Upper lobe of left lung (tissue), 4 donors: ENCODE results near the gene C20orf173.

Source experiments
- CTCF ChIP-seq, 6 experiments: fragments of 450-650 bp in 4 of 6; fragments of 200-600 bp in 2 of 6; sonication (generic) in 2 of 6; IDR thresholded peaks; one replicate each; pipeline ENCODE4 v1.5.1; 2016 to 2019; ENCODE audit warnings: antibody characterized with exemption in 6 of 6
- EP300 ChIP-seq, 4 donors: sonication (generic); formaldehyde crosslinking; IDR thresholded peaks; one replicate each; pipeline ENCODE4 v1.5.1; 2017; ENCODE audit warnings: antibody characterized with exemption in 4 of 4, control low read depth in 2 of 4
- POLR2A ChIP-seq, 4 donors: fragments of 450-650 bp; IDR thresholded peaks; one replicate each; pipeline ENCODE4 v1.5.1; 2016 to 2017; ENCODE audit warnings: antibody characterized with exemption in 4 of 4, mild to moderate bottlenecking in 2 of 4
- POLR2AphosphoS5 ChIP-seq, 2 donors: sonication (generic); formaldehyde crosslinking; IDR thresholded peaks; one replicate each; pipeline ENCODE4 v1.5.1; 2017; ENCODE audit warnings: antibody characterized with exemption in 2 of 2

GRCh38 chr20:35508493-35509218, 20.8 kb downstream of the C20orf173 start:
- no peak for TF ChIP-seq CTCF (IDR thresholded peaks at IDR 0.05)
- no peak for TF ChIP-seq EP300 (IDR thresholded peaks at IDR 0.05)
- no peak for TF ChIP-seq POLR2A (IDR thresholded peaks at IDR 0.05)
- no peak for TF ChIP-seq POLR2AphosphoS5 (IDR thresholded peaks at IDR 0.05)
